Measurements from ENCODE around the gene SELENOH.

The SELENOH gene

GRCh38 chr11:57776031-57776521 is 34.8 kb downstream of the SELENOH start:
- Histone ChIP-seq H3K4me1 (ENCODE audit: control insufficient read depth, insufficient read depth, low read length) (peaks cover 92% of the 10 kb centered on the region), H3K9ac (ENCODE audit: low read length) (peak overlapping the region; percentile 5), H3K4me3 (ENCODE audit: low read length) (no peak overlapping the region)

GRCh38 chr11:57776577-57777210 is 35.4 kb downstream of the SELENOH start:
- Histone ChIP-seq H3K4me1 (ENCODE audit: control insufficient read depth, insufficient read depth, low read length) (peaks cover 92% of the 10 kb centered on the region), H3K4me3 (ENCODE audit: low read length) (no peak overlapping the region), H3K9ac (ENCODE audit: low read length) (no peak overlapping the region), H3K36me3 (ENCODE audit: control insufficient read depth, insufficient read depth, low read length) (no peaks in the 10 kb centered on the region), H3K9me3 (ENCODE audit: control insufficient read depth, low read length) (no peaks in the 10 kb centered on the region), H3K27me3 (ENCODE audit: control insufficient read depth, insufficient read depth, low read length) (no peaks in the 10 kb centered on the region)

More at GRCh38 chr11:57776031-57776521, 34.8 kb downstream of the SELENOH start:
- Histone ChIP-seq H3K9me3 (ENCODE audit: control insufficient read depth, low read length) (no peaks in the 10 kb centered on the region), H3K36me3 (ENCODE audit: control insufficient read depth, insufficient read depth, low read length) (no peaks in the 10 kb centered on the region), H3K27me3 (ENCODE audit: control insufficient read depth, insufficient read depth, low read length) (no peaks in the 10 kb centered on the region)

GRCh38 chr11:57777969-57778317 is 36.7 kb downstream of the SELENOH start:
- H3K9ac ChIP-seq (ENCODE audit: low read length): peak overlapping the region; percentile 72
- peaks cover 91% of the 10 kb centered on the region for H3K4me1 ChIP-seq (ENCODE audit: control insufficient read depth, insufficient read depth, low read length)
- H3K36me3 ChIP-seq (ENCODE audit: control insufficient read depth, insufficient read depth, low read length): no peaks in the 10 kb centered on the region
- no peaks in the 10 kb centered on the region for H3K27me3 ChIP-seq (ENCODE audit: control insufficient read depth, insufficient read depth, low read length)
- H3K4me3 ChIP-seq (ENCODE audit: low read length): peak overlapping the region; percentile 1
- H3K9me3 ChIP-seq (ENCODE audit: control insufficient read depth, low read length): no peaks in the 10 kb centered on the region

GRCh38 chr11:57778318-57779037 is 37.2 kb downstream of the SELENOH start:
- Histone ChIP-seq H3K4me1 (ENCODE audit: control insufficient read depth, insufficient read depth, low read length) (peaks cover 90% of the 10 kb centered on the region), H3K4me3 (ENCODE audit: low read length) (peak overlapping the region; percentile 1), H3K27me3 (ENCODE audit: control insufficient read depth, insufficient read depth, low read length) (no peaks in the 10 kb centered on the region), H3K9me3 (ENCODE audit: control insufficient read depth, low read length) (no peaks in the 10 kb centered on the region), H3K36me3 (ENCODE audit: control insufficient read depth, insufficient read depth, low read length) (no peaks in the 10 kb centered on the region), H3K9ac (ENCODE audit: low read length) (peak overlapping the region; percentile 72)

- peaks cover 87% of the 10 kb centered on the region for H3K4me1 ChIP-seq (ENCODE audit: control insufficient read depth, insufficient read depth, low read length)
- H3K36me3 ChIP-seq (ENCODE audit: control insufficient read depth, insufficient read depth, low read length): no peaks in the 10 kb centered on the region
- no peak overlapping the region for H3K4me3 ChIP-seq (ENCODE audit: low read length)
- H3K9me3 ChIP-seq (ENCODE audit: control insufficient read depth, low read length): no peaks in the 10 kb centered on the region
- no peaks in the 10 kb centered on the region for H3K27me3 ChIP-seq (ENCODE audit: control insufficient read depth, insufficient read depth, low read length)
- peak overlapping the region; percentile 72 for H3K9ac ChIP-seq (ENCODE audit: low read length)
Observed at GRCh38 chr11:57779276-57779675, 38.0 kb downstream of the SELENOH start.

- Histone ChIP-seq H3K4me3 (ENCODE audit: low read length) (no peak overlapping the region), H3K36me3 (ENCODE audit: control insufficient read depth, insufficient read depth, low read length) (no peaks in the 10 kb centered on the region), H3K4me1 (ENCODE audit: control insufficient read depth, insufficient read depth, low read length) (peaks cover 85% of the 10 kb centered on the region), H3K9me3 (ENCODE audit: control insufficient read depth, low read length) (no peaks in the 10 kb centered on the region), H3K27me3 (ENCODE audit: control insufficient read depth, insufficient read depth, low read length) (no peaks in the 10 kb centered on the region), H3K9ac (ENCODE audit: low read length) (peak overlapping the region; percentile 16)
Observed at GRCh38 chr11:57781529-57781943, 40.2 kb downstream of the SELENOH start.

GRCh38 chr11:57785072-57785471 is 43.8 kb downstream of the SELENOH start:
- Histone ChIP-seq H3K36me3 (ENCODE audit: control insufficient read depth, insufficient read depth, low read length) (no peaks in the 10 kb centered on the region), H3K27me3 (ENCODE audit: control insufficient read depth, insufficient read depth, low read length) (no peaks in the 10 kb centered on the region), H3K4me1 (ENCODE audit: control insufficient read depth, insufficient read depth, low read length) (peaks cover 79% of the 10 kb centered on the region), H3K9ac (ENCODE audit: low read length) (peak overlapping the region; percentile 41), H3K9me3 (ENCODE audit: control insufficient read depth, low read length) (no peaks in the 10 kb centered on the region), H3K4me3 (ENCODE audit: low read length) (no peak overlapping the region)

- Histone ChIP-seq H3K4me1 (ENCODE audit: control insufficient read depth, insufficient read depth, low read length) (peaks cover 73% of the 10 kb centered on the region), H3K36me3 (ENCODE audit: control insufficient read depth, insufficient read depth, low read length) (no peaks in the 10 kb centered on the region), H3K4me3 (ENCODE audit: low read length) (no peak overlapping the region), H3K9me3 (ENCODE audit: control insufficient read depth, low read length) (no peaks in the 10 kb centered on the region), H3K9ac (ENCODE audit: low read length) (no peak overlapping the region), H3K27me3 (ENCODE audit: control insufficient read depth, insufficient read depth, low read length) (no peaks in the 10 kb centered on the region)
Observed at GRCh38 chr11:57786436-57786835, 45.1 kb downstream of the SELENOH start.

- H3K4me3 ChIP-seq (ENCODE audit: low read length): no peak overlapping the region
- no peaks in the 10 kb centered on the region for H3K9me3 ChIP-seq (ENCODE audit: control insufficient read depth, low read length)
- H3K4me1 ChIP-seq (ENCODE audit: control insufficient read depth, insufficient read depth, low read length): peaks cover 74% of the 10 kb centered on the region
Observed at GRCh38 chr11:57787006-57787604, 45.8 kb downstream of the SELENOH start.

GRCh38 chr11:57787920-57788702 is 46.8 kb downstream of the SELENOH start:
- Histone ChIP-seq H3K27me3 (ENCODE audit: control insufficient read depth, insufficient read depth, low read length) (no peaks in the 10 kb centered on the region), H3K9ac (ENCODE audit: low read length) (no peak overlapping the region), H3K9me3 (ENCODE audit: control insufficient read depth, low read length) (no peaks in the 10 kb centered on the region), H3K36me3 (ENCODE audit: control insufficient read depth, insufficient read depth, low read length) (no peaks in the 10 kb centered on the region), H3K4me3 (ENCODE audit: low read length) (no peak overlapping the region), H3K4me1 (ENCODE audit: control insufficient read depth, insufficient read depth, low read length) (peaks cover 75% of the 10 kb centered on the region)

More at GRCh38 chr11:57787006-57787604, 45.8 kb downstream of the SELENOH start:
- H3K27me3 ChIP-seq (ENCODE audit: control insufficient read depth, insufficient read depth, low read length): no peaks in the 10 kb centered on the region
- no peaks in the 10 kb centered on the region for H3K36me3 ChIP-seq (ENCODE audit: control insufficient read depth, insufficient read depth, low read length)
- no peak overlapping the region for H3K9ac ChIP-seq (ENCODE audit: low read length)

- no peak overlapping the region for H3K4me3 ChIP-seq (ENCODE audit: low read length)
- H3K36me3 ChIP-seq (ENCODE audit: control insufficient read depth, insufficient read depth, low read length): no peaks in the 10 kb centered on the region
- H3K9me3 ChIP-seq (ENCODE audit: control insufficient read depth, low read length): no peaks in the 10 kb centered on the region
- no peaks in the 10 kb centered on the region for H3K27me3 ChIP-seq (ENCODE audit: control insufficient read depth, insufficient read depth, low read length)
- H3K9ac ChIP-seq (ENCODE audit: low read length): no peak overlapping the region
- H3K4me1 ChIP-seq (ENCODE audit: control insufficient read depth, insufficient read depth, low read length): peaks cover 77% of the 10 kb centered on the region
Observed at GRCh38 chr11:57788703-57789088, 47.4 kb downstream of the SELENOH start.

All from mucosa of stomach (tissue), 1 donor.